Fibroblast of skin of back (primary cell): ENCODE data around the gene KCNAB1.

Experiments used
- DNase-seq: peaks from one replicate; pipeline ENCODE4 v3.0.0-alpha.2; 2013

The KCNAB1 gene

DNA sequence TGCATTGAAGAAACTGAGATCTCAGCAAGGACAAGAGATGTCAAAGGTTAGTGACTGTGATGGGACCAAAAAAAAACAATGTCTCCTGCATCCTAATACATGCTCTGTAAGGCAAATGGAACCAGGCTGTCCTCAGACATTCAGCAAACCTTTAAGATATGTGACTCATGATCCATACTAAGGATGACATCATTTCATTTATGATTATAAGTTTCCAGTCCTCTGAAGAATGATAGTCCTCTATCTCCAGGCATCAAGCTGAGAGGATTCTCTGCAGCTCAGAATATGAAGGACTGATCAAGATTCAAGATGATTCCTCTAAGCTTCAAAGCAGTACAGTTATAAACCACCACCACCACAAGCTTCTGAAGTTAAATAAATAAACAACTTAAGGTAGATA lies 386.9 kb downstream of the KCNAB1 start:
- DNase-seq, result peak; percentile 66

DNA sequence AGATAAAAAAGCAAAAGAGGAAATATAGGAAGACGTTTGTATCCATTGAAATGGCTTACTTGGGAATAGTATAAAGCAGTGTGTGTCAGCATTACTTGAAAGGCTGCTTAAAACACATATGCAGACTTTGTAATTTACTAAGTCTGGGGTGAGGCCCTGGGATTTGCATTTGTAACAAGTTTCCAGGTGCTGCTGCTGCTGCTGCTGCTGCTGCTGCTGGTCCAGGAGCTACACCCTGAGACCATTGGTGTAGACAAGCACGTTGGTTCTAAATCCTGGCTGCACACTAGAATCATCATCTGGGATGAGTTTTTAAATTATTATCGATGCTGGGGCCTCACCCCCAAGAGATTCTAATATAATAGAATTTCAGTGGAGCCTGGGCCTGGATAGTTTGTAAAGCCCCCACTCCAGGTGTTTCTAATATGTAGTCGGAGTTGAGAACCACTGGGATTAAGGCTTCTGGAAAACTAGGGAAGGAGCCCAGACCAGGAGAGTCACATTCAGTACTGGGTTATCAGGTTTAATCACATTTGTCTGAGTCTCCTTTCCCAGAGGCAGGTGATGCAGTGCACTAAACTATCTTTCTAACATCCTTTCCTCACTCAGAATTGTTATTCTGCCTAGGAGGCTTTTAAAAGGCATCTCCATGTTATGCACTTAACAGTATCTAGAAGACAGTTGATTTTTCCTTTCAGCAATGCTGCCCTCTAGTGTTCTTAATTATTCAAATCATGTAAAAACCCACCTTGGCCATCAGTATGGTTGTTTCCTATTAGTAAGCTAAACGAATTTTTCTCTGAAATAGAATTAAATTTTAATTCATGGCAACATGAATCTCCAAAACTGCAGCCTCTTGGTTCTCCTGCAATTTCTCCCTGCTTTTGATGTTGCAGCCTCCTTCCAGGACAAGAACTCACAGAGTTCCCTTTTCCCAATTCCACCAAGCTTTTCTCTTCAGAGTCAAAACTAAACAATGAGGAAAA lies 389.1 kb downstream of the KCNAB1 start:
- peak; percentile 56 for DNase-seq

DNA sequence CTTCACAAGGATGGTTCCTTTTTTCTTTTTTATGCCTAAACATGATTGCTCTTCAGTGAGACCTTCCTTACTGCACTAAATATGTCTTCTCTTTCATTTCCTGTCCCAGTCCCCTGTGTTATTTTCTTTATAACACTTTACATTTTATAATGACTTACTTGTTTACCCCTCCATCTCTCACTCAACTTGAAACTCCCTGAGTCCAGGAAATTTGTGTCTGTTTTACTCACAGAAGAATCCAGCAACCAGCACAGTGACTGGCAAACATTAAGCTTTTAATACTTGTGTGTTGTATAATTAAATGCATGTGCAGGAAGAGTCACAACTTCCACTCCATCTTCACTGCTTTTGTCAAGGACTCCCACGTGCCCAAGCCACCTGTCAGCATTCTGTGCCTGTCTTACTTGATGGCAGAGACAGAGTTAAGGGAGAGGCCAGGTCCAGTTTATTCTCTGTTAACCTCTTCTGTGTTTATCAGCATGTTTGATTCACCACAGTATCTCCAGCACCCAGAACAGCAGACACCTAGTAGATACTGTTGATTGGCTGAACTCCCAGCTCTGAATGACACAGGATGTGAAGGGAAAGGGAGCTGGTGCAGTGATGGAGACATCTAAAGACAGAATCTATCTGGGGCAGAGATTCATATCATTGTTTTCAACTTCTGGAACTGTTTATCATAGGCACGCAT lies 391.8 kb downstream of the KCNAB1 start:
- DNase-seq, result no peak

DNA sequence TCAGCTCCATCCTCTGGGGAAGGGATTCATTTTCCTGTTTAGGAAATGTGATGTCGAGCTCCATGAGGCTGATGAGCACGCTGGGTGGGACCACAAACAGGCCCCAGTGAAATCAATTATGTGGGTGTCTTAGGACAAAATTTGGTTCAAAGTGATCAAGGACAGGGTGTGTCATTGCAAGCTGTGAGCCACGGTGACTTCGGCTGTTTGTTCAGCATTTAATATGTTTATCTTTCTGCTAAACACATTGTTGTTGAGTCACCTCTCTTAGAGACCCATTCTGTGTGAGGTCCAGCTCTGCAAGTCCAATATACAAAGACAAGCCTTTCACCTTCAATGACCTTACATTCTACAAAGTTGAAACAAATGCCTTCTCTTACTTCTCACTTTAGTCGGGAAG lies 393.2 kb downstream of the KCNAB1 start:
- DNase-seq, result no peak

DNA sequence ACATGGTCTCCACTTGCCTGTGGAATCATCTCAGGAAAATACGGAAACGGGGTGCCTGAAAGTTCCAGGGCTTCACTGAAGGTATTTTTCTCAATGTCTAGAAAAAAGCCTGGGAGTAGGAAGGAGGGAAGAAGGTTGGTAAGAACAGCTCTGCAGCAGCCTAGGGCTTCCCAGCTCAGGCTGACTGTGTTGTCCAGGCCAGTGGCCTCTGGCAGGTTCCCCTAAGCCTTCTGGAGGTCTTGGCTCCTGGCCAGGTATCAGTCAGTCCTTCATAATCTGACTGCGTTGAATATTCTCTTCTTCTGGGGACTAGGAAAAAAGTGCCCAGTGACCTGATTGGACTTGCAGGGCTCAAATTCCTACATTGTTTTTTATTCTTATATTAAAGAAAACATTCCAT lies 395.9 kb downstream of the KCNAB1 start:
- DNase-seq, result no peak

DNA sequence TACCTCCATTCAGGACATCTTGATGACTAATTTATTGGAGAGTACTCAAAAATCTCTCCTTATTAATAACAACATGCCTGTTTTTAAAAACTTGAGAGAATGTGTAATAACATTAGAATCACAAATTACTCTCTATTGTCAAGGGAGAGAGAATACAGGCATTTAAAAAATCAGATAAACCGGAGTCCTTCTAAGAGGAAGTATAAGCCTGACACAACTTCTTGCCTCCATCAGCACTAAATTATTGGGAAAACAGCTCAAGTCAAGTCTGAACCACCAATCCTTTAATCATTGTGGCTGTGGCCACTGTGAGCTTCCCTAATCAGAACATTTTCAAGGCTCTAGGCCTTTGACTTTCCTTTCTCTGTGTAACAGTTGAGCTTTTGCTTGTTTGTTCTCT lies 396.6 kb downstream of the KCNAB1 start:
- no peak for DNase-seq

DNA sequence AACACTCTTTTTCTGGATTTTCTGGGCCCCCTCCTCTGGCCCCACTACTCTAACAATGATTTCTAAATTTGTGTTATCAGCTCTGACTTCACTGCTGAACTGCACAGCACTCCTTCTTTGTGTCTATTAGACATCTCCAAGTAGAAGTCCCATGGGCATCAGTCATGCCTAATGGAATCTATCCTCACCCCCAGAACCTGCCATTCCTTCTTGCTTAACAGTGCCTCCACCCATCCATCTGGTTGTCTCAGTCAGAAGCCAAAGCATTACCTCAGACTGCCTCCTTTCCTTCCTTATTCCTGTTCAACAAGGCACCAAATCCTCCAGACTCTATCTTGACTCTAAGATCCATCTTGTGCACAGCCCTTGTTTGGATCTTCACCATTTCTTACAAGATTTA lies 398.3 kb downstream of the KCNAB1 start:
- peak; percentile 73 for DNase-seq

DNA sequence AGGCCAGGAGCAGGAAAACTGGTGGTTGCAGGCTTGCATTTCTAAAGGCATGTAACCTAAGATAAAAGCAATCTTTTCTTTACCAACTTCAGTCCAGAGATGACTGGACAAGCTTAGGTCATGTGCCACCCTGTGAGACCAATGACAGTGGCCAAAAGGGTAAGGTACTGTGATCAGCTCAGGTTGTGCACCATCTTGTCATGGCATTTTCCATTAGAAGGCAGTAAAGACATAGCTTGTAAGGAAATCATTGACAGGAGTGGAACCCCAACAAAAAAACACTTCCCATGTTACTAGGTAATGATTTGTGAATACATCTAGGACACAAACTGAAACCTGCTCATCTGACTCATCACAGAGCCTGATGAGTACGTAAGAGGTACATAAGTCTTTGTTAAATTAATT lies 399.4 kb downstream of the KCNAB1 start:
- DNase-seq, result no peak

DNA sequence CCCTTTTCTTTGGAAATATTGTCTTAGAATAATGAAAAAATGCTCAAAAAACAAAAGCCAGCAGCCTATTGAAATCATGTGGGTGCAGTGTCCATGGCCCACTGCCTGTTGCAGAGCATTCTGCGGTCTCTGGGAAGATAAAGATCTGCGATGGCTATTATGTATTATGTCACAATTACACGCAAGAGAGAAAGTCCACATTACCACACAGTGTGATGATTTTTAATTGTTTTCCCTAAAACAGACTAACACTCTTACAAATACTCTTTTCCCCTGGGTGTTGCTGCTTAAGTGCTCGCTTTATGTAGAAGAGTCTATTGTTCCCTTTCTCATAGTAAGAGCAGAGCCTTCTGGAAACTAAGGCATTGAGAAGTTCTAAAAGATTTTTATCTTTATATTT lies 402.3 kb downstream of the KCNAB1 start:
- DNase-seq, result no peak

DNA sequence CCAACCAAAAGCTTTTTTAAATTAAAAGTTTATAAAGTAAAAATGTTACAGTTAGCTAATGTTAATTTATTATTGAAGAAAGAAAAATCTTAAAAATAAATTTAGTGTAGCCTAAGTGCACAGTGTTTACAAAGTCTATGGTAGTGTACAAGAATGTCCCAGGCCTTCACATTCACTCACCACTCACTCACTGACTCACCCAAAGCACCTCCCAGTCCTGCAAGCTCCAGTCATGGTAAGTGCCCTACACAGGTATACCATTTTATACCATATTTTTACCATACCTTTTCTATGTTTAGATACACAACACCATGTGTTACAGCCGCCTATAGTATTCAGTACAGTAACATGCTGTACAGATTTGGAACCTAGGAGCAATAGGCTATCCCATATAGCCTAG lies 405.4 kb downstream of the KCNAB1 start:
- DNase-seq, result no peak

DNA sequence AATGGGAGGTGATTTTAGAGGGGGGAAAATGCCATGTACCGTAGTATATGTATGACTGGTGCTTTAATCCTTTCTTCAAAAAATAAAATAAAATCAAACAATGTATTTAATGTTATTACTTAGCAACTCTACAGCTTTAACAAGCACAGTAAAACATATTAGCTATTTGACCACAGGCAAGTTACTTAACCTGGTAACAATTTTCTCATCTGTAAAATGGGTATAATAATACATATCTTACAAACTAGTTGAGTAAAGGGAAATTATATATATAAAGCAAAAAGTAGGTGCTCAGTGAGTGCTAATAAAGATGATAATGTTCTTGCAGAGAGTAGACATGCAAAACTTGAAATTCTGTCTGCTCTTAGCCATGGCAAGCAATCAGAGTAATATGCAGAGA lies 406.7 kb downstream of the KCNAB1 start:
- no peak for DNase-seq

DNA sequence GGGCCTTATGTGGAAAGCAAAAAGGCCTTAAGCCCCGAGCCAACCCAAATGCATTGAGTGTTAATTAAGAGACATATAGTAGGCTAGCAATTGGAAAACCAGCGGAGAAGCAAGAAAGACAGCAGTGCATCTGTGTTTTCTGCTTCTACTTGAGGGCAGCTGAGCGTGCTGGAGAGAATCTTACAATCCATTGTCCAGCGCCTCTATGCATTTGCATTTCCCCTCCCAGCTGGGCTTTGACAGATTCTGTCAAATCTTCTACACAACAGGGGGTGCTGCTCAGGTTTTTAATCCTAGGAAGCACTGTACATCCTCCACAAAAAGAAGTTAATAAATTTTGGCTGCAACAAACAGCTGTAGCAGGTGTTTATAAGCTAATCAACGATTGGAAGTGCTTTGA lies 410.6 kb downstream of the KCNAB1 start:
- DNase-seq, result no peak

DNA sequence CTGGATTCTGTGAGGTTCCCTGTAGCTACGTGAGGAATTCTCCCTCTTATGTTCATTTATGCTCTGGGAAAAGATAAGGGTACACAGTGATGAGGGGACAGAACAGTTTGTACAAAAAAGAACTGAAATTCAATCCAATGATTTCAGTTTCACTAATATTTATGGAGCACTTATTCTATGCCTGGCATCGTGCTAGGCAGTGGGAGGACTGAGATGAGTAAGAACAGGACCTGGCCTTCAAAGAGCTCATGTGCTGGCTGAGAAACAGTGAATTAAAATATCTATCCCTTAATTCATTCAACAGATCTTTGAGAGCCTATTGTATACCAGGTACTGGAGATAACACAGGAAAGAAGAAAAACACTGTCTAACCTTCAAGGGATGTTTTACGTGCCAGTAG lies 412.4 kb downstream of the KCNAB1 start:
- DNase-seq, result no peak

DNA sequence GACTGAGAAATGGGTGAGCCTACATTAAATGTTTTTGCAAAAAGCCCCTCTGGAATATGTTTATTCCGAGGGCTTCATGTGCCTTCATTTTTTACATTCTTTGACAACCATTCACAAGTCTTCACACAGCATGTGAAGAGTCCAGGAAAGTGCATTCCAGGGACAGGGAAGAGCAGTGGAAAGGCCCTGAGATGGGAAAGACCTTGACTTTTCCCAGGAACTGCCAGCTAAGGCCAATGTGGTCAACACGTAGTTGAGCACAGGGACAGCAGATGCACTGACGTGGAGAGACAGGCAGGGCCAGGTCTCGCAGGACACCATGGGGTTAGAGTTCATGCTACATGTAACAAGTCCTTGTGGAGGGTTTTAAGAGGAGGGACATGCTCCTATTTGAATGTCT lies 412.8 kb downstream of the KCNAB1 start:
- peak; percentile 71 for DNase-seq

DNA sequence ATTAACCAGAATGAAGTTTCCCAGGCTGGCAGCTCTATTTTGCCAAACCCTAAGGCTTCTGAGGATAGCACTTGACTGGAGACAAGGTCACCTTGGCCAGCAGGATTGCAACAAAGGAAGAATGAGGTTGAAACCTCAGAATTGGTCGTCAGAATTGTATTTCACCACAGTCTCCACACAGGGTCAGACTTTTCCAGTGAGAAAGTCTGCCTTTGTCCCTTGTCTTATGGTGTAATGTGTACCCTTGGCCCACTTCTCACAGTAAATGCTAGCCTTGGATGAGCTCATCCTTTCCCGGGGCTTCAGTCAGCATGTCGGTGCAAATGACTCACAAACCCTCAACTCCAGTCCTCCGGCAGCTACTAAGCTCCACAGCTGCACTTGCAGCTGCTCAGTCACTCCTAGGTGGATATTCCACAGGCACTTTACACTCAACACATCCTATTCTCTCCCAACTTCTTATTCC lies 414.8 kb downstream of the KCNAB1 start:
- DNase-seq, result peak; percentile 98

DNA sequence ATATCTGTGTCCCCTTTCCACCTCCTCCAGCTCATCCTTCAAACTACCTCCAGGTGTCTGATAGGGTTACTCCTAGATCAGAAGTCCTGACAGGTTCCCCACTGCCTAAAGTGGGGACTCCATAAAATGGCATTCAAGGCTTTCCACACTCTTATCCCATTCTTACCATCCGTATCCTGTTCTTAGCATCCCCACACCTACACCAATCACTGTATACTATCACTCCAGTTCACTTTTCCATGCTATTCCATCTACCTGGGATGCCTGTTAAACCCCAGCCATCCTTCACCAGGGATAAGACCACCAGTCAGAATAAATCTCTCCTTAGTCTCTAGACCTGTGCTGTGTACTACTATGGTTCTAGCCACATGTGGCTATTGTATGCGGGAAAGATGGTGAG lies 415.4 kb downstream of the KCNAB1 start:
- no peak for DNase-seq

DNA sequence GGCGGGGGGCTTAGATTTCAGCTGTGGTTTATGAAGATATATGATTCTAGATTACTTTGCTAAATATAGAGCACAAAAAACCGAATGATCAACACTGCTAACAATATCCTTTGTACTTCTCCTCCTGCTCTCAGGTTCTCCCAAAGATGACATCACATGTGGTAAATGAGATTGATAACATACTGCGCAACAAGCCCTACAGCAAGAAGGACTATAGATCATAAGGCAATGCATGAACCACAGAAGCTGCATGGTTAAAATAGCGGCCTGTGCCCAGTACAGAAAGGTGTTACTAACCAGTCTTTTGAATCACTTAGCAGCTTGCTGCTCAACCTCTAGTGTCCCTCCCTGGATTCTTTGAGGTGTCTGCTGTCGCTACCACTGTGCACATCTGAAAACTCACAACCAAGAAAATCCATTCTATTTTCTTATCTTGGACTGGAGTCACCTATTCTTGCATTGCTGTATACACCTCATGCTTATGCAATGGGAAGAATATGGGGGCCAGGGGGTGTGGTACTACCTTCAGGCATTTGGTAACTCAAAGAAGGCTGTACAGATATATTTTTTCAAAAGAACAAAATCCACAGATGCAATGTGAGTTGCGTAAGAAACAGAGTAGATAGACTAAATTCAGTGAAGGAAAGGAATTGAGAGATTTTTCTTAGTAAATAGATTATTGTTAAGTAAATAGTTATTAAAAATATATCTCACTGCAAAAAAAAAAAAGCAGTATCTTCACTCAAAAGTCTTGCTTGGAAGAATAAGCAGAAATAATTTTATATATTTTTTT lies 416.3 kb downstream of the KCNAB1 start:
- no peak for DNase-seq

DNA sequence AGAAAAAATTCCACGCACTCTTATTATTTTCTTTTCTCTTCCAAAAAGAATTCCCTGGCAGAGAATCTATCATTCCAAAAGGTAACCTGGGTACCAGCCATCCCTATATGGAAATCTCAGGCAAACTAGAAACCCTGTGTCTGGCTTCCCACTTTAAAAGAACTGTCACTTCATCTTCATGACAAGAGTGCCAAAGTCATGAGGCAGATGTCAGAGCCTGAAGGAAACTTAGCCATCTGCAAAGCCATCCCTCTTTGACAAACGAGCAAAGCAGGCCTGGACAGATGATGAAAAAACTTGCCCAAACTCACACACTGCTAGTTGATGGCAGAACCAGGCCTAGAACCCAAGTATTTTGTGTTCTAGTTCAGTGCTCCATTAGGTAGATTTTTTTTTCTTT lies 418.7 kb downstream of the KCNAB1 start:
- no peak for DNase-seq

DNA sequence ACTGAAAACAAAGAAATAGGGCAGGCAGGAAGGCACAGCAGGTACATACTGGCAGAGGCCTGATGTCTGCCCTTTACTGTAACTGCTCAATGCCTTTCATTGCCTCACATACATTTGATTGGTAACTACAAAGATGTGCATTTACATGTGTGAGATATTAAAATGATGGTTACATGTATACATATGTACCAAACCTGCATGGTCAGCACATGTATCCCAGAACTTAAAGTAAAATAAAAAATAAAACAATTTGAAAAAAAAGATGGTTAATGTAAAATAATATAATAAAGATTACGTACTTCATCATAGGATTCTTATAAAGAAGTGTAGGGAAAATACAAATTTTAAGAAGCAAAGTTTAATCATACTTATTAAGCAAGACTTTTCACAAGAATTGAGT lies 419.4 kb downstream of the KCNAB1 start:
- no peak for DNase-seq

DNA sequence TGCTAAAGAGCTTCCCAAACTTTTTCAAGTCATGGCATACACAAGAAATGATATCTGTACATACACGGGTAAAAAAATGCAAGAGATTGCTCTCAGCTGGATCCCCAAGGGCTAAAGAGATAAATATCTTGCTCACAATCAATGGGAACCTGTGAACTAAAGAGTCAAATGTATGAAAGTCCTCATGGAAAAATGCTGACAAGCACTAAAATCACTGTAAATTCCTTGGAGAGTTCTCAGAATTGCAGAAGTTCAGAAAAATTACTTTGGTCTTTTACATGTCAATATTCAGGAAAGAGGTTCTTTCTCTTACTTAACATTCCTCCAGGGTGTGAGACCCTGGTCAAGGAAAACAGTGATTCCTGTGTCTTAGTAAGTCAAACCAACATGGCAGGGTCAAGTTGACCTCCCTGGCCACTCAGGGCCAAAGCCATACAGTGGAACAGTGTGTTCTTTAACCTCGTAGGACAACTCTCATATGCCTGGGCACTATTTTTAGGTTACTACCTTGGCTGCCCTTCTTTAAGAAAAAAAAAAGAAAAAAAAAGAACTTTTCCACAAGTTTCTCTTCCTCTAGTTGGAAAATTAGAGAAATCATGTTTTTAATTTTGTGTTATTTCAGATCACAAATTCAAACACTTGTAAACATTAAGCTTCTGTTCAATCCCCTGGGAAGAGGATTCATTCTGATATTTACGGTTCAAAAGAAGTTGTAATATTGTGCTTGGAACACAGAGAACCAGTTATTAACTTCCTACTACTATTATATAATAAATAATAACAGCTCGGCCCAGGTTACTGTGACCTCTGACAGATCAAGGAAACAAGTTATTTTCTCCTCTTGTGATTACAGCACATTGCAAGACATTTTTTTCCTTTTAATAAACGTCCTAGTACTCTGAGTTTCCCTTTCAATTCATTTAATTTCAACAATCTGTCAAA lies 422.0 kb downstream of the KCNAB1 start:
- no peak for DNase-seq

DNA sequence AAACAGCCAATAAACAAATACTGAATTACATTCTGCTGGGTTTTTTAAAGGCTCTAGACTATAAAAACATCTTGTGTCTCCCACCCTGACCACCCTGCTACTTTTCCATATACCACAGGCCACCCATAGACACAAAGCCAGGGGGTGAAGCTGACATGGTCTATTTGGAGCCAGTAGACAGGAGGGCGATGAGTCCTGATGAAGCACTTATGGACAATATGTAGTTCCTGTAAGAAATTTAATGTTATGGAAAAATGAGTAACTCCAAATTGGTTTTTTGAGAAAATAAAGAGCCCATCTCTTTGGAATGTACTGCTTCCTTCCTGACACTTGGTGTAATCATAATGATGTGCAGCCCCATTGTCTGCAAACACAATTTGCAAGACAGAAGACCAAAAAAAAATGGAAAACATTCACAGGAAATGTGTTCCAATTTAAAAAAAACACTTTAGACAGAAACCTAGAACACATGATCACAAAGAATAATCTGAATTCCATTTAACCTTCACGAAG lies 422.7 kb downstream of the KCNAB1 start:
- peak; percentile 65 for DNase-seq

DNA sequence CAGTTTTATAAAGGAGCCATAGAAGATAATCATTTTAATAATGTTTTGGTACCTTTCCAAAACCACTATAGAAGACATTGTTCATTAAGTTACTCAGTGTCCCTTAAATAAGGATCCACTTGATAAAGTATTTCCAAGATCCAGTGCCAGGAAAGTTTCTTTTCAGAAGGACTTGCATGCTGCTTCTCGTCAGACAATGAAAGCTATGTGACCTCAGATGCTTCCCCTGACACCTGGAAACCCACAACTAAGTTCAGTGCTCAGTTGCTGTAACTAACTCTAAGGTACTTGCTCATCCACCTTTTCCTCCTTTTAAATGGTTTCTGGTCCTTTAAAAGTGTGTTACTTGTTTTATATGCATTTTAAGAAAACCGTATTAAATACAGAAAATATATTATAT lies 427.3 kb downstream of the KCNAB1 start:
- DNase-seq, result no peak
